Subcutaneous adipose tissue (tissue), 4 donors: ENCODE measurements around the gene NSMCE4A. TPM values are rescaled to one million over a fixed set of nuclear protein-coding genes. Genes with fewer than 3 reads are reported as not detected.

Source experiments
- CTCF ChIP-seq: fragments of 450-650 bp; IDR thresholded peaks from one replicate; pipeline ENCODE4 v1.5.1; 2016; ENCODE audit warnings: low read depth, mild to moderate bottlenecking, control low read depth, antibody characterized with exemption, moderate library complexity
- total RNA-seq, 4 donors: library from RNA; depleted of rRNA; stranded (reverse); fragments of >200 nt; gene quantifications; one replicate each; pipeline ENCODE4 v1.1.0, GENCODE V29; 2016

Gene NSMCE4A
- total RNA-seq, 4 donors from 2014 or later: 86.3 to 99.3 (median 91.0) TPM

GRCh38 chr10:121959671-121960070 is 15.3 kb downstream of the NSMCE4A start:
- TF ChIP-seq CTCF: no peak

GRCh38 chr10:121956111-121957061 is 18.6 kb downstream of the NSMCE4A start:
- no peak for TF ChIP-seq CTCF

GRCh38 chr10:121952226-121952625 is 22.8 kb downstream of the NSMCE4A start:
- TF ChIP-seq CTCF: no peak

GRCh38 chr10:121949451-121949850 is 25.6 kb downstream of the NSMCE4A start:
- TF ChIP-seq CTCF: no peak

- TF ChIP-seq CTCF: no peak
These were observed 26.0 kb downstream of the NSMCE4A start for GRCh38 chr10:121949049-121949448.

GRCh38 chr10:121947343-121948330 is 27.4 kb downstream of the NSMCE4A start:
- TF ChIP-seq CTCF: no peak
